A549 (cell line): ENCODE results near the gene DENND2D.
A peak's percentile ranks its signal among the peaks of the same experiment; 100 is the strongest.

Source experiments
- CTCF ChIP-seq: fragments of >200 bp; sonication (Bioruptor Twin); formaldehyde crosslinking; IDR thresholded peaks from 3 replicates; pipeline ENCODE4 v1.5.1; 2016
- JUNB ChIP-seq: fragments of >200 bp; sonication (Bioruptor Twin); formaldehyde crosslinking; IDR thresholded peaks from 2 replicates; pipeline ENCODE4 v1.6.1; 2016
- POLR2AphosphoS2 ChIP-seq: conservative IDR thresholded peaks from 2 replicates; pipeline ENCODE4 v1.6.1; 2012; ENCODE audit warnings: low read length, improper control_type of control experiment, inconsistent platforms
- USF2 ChIP-seq: fragments of 450-650 bp; IDR thresholded peaks from 2 replicates; pipeline ENCODE4 v1.6.1; 2014; ENCODE audit warnings: antibody characterized with exemption

GRCh38 chr1:111222308-111223125, 22.1 kb upstream of the DENND2D start:
- TF ChIP-seq POLR2AphosphoS2 (no peak), JUNB (no peak), CTCF (peak; percentile 60), USF2 (no peak)
